HEK293 (cell line): ENCODE results near the gene NRTN.
A peak's percentile ranks its signal among the peaks of the same experiment; 100 is the strongest.

ENCODE experiments used
- BCL11B ChIP-seq: fragments of 450-650 bp; formaldehyde crosslinking; IDR thresholded peaks from 2 replicates; pipeline ENCODE4 v1.5.1; 2016; ENCODE audit warnings: low read depth, missing biosample characterization, missing genetic modification characterization
- KLF7 ChIP-seq: fragments of 450-650 bp; formaldehyde crosslinking; IDR thresholded peaks from 2 replicates; pipeline ENCODE4 v1.5.1; 2016; ENCODE audit warnings: missing biosample characterization, missing genetic modification characterization, borderline replicate concordance
- MEIS1 ChIP-seq: sonication (generic); formaldehyde crosslinking; IDR thresholded peaks from 2 replicates; pipeline ENCODE4 v1.8.1; 2022; ENCODE audit warnings: missing genetic modification reagents, mild to moderate bottlenecking, borderline replicate concordance
- ZFHX2 ChIP-seq: fragments of 450-650 bp; formaldehyde crosslinking; conservative IDR thresholded peaks from 2 replicates; pipeline ENCODE4 v1.5.1; 2016; ENCODE audit warnings: missing biosample characterization, missing genetic modification characterization
- ZNF114 ChIP-seq: fragments of 450-650 bp; formaldehyde crosslinking; IDR thresholded peaks from 2 replicates; pipeline ENCODE4 v1.5.0; 2017; ENCODE audit warnings: missing biosample characterization, missing genetic modification characterization
- ZNF140 ChIP-seq: fragments of 450-650 bp; formaldehyde crosslinking; IDR thresholded peaks from 2 replicates; pipeline ENCODE4 v1.5.1; 2016; ENCODE audit warnings: missing biosample characterization, missing genetic modification characterization
- ZNF146 ChIP-seq: fragments of 450-650 bp; formaldehyde crosslinking; IDR thresholded peaks from 2 replicates; pipeline ENCODE4 v1.5.1; 2016; ENCODE audit warnings: missing biosample characterization, missing genetic modification characterization
- ZNF266 ChIP-seq: fragments of 450-650 bp; formaldehyde crosslinking; IDR thresholded peaks from 2 replicates; pipeline ENCODE4 v1.5.1; 2016; ENCODE audit warnings: missing biosample characterization, missing genetic modification characterization, low read depth
- ZNF280D ChIP-seq: fragments of 450-650 bp; formaldehyde crosslinking; IDR thresholded peaks from 2 replicates; pipeline ENCODE4 v1.5.1; 2016; ENCODE audit warnings: missing biosample characterization, missing genetic modification characterization
- ZNF391 ChIP-seq: fragments of 450-650 bp; formaldehyde crosslinking; IDR thresholded peaks from 2 replicates; pipeline ENCODE4 v1.5.1; 2016; ENCODE audit warnings: low read depth, missing biosample characterization, missing genetic modification characterization, borderline replicate concordance
- ZNF48 ChIP-seq: fragments of 450-650 bp; formaldehyde crosslinking; IDR thresholded peaks from 2 replicates; pipeline ENCODE4 v1.5.1; 2016; ENCODE audit warnings: missing biosample characterization, missing genetic modification characterization
- ZNF530 ChIP-seq: fragments of 450-650 bp; formaldehyde crosslinking; IDR thresholded peaks from 2 replicates; pipeline ENCODE4 v1.5.1; 2016; ENCODE audit warnings: low read depth, missing biosample characterization, missing genetic modification characterization
- ZNF558 ChIP-seq: fragments of 450-650 bp; formaldehyde crosslinking; IDR thresholded peaks from 2 replicates; pipeline ENCODE4 v1.5.1; 2016; ENCODE audit warnings: missing biosample characterization, missing genetic modification characterization
- ZNF621 ChIP-seq: fragments of 450-650 bp; formaldehyde crosslinking; IDR thresholded peaks from 2 replicates; pipeline ENCODE4 v1.5.1; 2017; ENCODE audit warnings: missing biosample characterization, missing genetic modification characterization
- ZNF624 ChIP-seq: fragments of 450-650 bp; formaldehyde crosslinking; IDR thresholded peaks from 2 replicates; pipeline ENCODE4 v1.5.1; 2017; ENCODE audit warnings: missing biosample characterization, missing genetic modification characterization
- ZNF76 ChIP-seq: fragments of 450-650 bp; formaldehyde crosslinking; IDR thresholded peaks from 2 replicates; pipeline ENCODE4; 2016; ENCODE audit warnings: low read depth, missing biosample characterization, missing genetic modification characterization, borderline replicate concordance
- ZNF785 ChIP-seq: fragments of 450-650 bp; formaldehyde crosslinking; IDR thresholded peaks from 2 replicates; pipeline ENCODE4 v1.5.1; 2016; ENCODE audit warnings: missing biosample characterization, missing genetic modification characterization
- TF ChIP-seq, protein P1 (sequence below): fragments of 450-650 bp; formaldehyde crosslinking; IDR thresholded peaks from 2 replicates; pipeline ENCODE4 v1.5.1; 2016; ENCODE audit warnings: missing biosample characterization, missing genetic modification characterization
- TF ChIP-seq, protein P2 (sequence below): fragments of 450-650 bp; formaldehyde crosslinking; IDR thresholded peaks from 2 replicates; pipeline ENCODE4 v1.5.1; 2016; ENCODE audit warnings: missing biosample characterization, missing genetic modification characterization
- TF ChIP-seq, protein P3 (sequence below): fragments of 450-650 bp; formaldehyde crosslinking; IDR thresholded peaks from 2 replicates; pipeline ENCODE4 v1.5.1; 2016; ENCODE audit warnings: missing biosample characterization, missing genetic modification characterization, low read depth
- TF ChIP-seq, protein P4 (sequence below): fragments of 450-650 bp; formaldehyde crosslinking; IDR thresholded peaks from 2 replicates; pipeline ENCODE4 v1.5.1; 2016; ENCODE audit warnings: missing biosample characterization, missing genetic modification characterization
- TF ChIP-seq, protein P5 (sequence below): fragments of 450-650 bp; formaldehyde crosslinking; IDR thresholded peaks from 2 replicates; pipeline ENCODE4; 2016; ENCODE audit warnings: missing biosample characterization, missing genetic modification characterization
- TF ChIP-seq, protein P6 (sequence below): sonication (generic); formaldehyde crosslinking; IDR thresholded peaks from 2 replicates; pipeline ENCODE4 v1.8.1; 2022; ENCODE audit warnings: mild to moderate bottlenecking, moderate library complexity, missing genetic modification reagents

The NRTN gene

GRCh38 chr19:5790559-5791520, 14.0 kb upstream of the NRTN start, which contains the start of gene DUS3L (continued):
- TF ChIP-seq BCL11B (0 out of 2 replicates have a peak, but pooled peaks have one; percentile 56), MEIS1 (CRISPR knock-in tag) (no peak), ZNF114 (tag by site-specific recombination) (no peak), ZNF266 (tag by site-specific recombination) (no peak), KLF7 (tag by site-specific recombination) (peak; percentile 37; the same call in 1 of the 2 replicates), ZNF530 (tag by site-specific recombination) (no peak), ZNF785 (tag by site-specific recombination) (peak; percentile 92), ZNF391 (tag by site-specific recombination) (peak; percentile 67; the same call in 1 of the 2 replicates), ZNF624 (no peak), ZNF48 (no peak), ZNF146 (tag by site-specific recombination) (peak; percentile 66), ZFHX2 (tag by site-specific recombination) (no peak), ZNF140 (no peak), ZNF621 (tag by site-specific recombination) (no peak), ZNF558 (tag by site-specific recombination) (no peak), ZNF76 (tag by site-specific recombination) (peak; percentile 100), ZNF280D (tag by site-specific recombination) (no peak)
- TF ChIP-seq, protein P1, sequence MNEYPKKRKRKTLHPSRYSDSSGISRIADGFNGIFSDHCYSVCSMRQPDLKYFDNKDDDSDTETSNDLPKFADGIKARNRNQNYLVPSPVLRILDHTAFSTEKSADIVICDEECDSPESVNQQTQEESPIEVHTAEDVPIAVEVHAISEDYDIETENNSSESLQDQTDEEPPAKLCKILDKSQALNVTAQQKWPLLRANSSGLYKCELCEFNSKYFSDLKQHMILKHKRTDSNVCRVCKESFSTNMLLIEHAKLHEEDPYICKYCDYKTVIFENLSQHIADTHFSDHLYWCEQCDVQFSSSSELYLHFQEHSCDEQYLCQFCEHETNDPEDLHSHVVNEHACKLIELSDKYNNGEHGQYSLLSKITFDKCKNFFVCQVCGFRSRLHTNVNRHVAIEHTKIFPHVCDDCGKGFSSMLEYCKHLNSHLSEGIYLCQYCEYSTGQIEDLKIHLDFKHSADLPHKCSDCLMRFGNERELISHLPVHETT (tag by site-specific recombination): peak; percentile 97
- TF ChIP-seq, protein P2, sequence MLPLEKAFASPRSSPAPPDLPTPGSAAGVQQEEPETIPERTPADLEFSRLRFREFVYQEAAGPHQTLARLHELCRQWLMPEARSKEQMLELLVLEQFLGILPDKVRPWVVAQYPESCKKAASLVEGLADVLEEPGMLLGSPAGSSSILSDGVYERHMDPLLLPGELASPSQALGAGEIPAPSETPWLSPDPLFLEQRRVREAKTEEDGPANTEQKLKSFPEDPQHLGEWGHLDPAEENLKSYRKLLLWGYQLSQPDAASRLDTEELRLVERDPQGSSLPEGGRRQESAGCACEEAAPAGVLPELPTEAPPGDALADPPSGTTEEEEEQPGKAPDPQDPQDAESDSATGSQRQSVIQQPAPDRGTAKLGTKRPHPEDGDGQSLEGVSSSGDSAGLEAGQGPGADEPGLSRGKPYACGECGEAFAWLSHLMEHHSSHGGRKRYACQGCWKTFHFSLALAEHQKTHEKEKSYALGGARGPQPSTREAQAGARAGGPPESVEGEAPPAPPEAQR (tag by site-specific recombination): peak; percentile 64; the same call in 1 of the 2 replicates
- TF ChIP-seq, protein P3, sequence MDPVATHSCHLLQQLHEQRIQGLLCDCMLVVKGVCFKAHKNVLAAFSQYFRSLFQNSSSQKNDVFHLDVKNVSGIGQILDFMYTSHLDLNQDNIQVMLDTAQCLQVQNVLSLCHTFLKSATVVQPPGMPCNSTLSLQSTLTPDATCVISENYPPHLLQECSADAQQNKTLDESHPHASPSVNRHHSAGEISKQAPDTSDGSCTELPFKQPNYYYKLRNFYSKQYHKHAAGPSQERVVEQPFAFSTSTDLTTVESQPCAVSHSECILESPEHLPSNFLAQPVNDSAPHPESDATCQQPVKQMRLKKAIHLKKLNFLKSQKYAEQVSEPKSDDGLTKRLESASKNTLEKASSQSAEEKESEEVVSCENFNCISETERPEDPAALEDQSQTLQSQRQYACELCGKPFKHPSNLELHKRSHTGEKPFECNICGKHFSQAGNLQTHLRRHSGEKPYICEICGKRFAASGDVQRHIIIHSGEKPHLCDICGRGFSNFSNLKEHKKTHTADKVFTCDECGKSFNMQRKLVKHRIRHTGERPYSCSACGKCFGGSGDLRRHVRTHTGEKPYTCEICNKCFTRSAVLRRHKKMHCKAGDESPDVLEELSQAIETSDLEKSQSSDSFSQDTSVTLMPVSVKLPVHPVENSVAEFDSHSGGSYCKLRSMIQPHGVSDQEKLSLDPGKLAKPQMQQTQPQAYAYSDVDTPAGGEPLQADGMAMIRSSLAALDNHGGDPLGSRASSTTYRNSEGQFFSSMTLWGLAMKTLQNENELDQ (tag by site-specific recombination): no peak
- TF ChIP-seq, protein P4, sequence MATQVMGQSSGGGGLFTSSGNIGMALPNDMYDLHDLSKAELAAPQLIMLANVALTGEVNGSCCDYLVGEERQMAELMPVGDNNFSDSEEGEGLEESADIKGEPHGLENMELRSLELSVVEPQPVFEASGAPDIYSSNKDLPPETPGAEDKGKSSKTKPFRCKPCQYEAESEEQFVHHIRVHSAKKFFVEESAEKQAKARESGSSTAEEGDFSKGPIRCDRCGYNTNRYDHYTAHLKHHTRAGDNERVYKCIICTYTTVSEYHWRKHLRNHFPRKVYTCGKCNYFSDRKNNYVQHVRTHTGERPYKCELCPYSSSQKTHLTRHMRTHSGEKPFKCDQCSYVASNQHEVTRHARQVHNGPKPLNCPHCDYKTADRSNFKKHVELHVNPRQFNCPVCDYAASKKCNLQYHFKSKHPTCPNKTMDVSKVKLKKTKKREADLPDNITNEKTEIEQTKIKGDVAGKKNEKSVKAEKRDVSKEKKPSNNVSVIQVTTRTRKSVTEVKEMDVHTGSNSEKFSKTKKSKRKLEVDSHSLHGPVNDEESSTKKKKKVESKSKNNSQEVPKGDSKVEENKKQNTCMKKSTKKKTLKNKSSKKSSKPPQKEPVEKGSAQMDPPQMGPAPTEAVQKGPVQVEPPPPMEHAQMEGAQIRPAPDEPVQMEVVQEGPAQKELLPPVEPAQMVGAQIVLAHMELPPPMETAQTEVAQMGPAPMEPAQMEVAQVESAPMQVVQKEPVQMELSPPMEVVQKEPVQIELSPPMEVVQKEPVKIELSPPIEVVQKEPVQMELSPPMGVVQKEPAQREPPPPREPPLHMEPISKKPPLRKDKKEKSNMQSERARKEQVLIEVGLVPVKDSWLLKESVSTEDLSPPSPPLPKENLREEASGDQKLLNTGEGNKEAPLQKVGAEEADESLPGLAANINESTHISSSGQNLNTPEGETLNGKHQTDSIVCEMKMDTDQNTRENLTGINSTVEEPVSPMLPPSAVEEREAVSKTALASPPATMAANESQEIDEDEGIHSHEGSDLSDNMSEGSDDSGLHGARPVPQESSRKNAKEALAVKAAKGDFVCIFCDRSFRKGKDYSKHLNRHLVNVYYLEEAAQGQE (tag by site-specific recombination): peak; percentile 48; the same call in 1 of the 2 replicates
- TF ChIP-seq, protein P5, sequence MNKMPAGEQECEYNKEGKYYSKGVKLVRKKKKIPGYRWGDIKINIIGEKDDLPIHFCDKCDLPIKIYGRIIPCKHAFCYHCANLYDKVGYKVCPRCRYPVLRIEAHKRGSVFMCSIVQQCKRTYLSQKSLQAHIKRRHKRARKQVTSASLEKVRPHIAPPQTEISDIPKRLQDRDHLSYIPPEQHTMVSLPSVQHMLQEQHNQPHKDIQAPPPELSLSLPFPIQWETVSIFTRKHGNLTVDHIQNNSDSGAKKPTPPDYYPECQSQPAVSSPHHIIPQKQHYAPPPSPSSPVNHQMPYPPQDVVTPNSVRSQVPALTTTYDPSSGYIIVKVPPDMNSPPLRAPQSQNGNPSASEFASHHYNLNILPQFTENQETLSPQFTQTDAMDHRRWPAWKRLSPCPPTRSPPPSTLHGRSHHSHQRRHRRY: peak; percentile 87; the same call in 1 of the 2 replicates
- TF ChIP-seq, protein P6, sequence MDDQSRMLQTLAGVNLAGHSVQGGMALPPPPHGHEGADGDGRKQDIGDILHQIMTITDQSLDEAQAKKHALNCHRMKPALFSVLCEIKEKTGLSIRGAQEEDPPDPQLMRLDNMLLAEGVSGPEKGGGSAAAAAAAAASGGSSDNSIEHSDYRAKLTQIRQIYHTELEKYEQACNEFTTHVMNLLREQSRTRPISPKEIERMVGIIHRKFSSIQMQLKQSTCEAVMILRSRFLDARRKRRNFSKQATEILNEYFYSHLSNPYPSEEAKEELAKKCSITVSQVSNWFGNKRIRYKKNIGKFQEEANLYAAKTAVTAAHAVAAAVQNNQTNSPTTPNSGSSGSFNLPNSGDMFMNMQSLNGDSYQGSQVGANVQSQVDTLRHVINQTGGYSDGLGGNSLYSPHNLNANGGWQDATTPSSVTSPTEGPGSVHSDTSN (CRISPR knock-in tag): 0 out of 2 replicates have a peak, but pooled peaks have one; percentile 27
